A673 (cell line): ENCODE measurements around the gene ZWILCH.

ENCODE experiments used
- CTCF ChIP-seq: fragments of 300-800, 200-600 bp; sonication (generic); conservative IDR thresholded peaks from 2 replicates; pipeline ENCODE4 v1.5.1; 2017; ENCODE audit warnings: low read depth, mild to moderate bottlenecking, antibody characterized with exemption, low read length, moderate library complexity, mixed read lengths
- EZH2 ChIP-seq: fragments of 200-600 bp; sonication (generic); IDR thresholded peaks from 2 replicates; pipeline ENCODE4 v1.6.1; 2017; ENCODE audit warnings: borderline replicate concordance, low read depth, mild to moderate bottlenecking, mixed read lengths, antibody characterized with exemption, low read length; ENCODE audit not compliant: poor library complexity, severe bottlenecking

DNA sequence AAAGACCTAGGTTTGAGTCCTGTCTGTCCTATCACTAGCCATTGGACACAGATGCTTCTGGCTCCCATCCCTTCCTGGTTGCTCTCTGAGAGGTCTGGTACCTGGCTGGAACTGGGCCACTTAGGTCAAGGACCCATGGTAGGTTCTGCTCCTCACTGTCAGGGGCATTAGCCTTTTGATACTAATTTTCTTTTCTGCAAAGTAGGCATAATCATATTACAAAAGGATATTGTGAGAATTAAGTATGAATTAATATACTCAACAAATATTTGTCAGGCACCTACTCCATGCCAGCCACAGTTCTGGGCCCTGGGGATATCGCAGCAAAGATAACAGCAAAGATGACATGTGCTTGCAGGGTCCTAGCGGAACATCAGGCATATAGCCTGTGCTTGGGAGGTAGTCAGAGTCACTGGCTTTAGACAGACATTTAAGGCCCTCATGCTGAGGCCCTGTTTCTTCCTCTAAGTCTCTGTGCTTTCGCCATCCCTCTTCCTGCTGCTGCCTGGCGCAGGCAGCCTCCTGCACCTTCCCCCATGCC lies 86.3 kb downstream of the ZWILCH start:
- TF ChIP-seq CTCF (no peak), EZH2 (no peak)
